ENCODE results near the gene SLCO3A1. TPM values are rescaled to one million over a fixed set of nuclear protein-coding genes. Genes with fewer than 3 reads are reported as not detected.

The SLCO3A1 gene
- total and polyA plus RNA-seq, 2 donors (not counting 1 experiment from before 2014, with no cell fraction given): 8.1 to 16.8 TPM

DNA sequence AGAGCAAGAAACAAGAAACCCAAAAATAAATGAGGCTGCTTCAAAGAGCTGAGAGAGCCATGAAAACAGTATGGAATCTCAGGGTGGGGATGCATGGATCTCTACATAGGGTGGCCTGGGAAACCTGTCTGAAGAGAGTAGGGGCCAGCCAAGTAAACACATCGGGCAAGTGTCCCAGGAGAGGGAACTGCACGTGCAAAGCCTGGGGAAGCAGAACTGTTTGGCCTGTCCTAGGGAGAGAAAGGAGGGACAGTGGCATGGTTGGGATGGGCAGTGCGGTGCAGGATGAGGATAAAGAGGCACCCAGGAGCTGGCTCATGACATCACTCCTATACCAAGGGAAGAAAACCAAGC, 271.1 kb downstream of the SLCO3A1 start:
- H3K4me1 ChIP-seq (ENCODE audit: control insufficient read depth, extremely low read depth, insufficient read depth, low read length): no peaks in the 10 kb centered on the region
- no peak overlapping the region for H3K9ac ChIP-seq (ENCODE audit: insufficient read depth, low read length)
- no peak for DNase-seq (ENCODE audit: low read depth in 2 of 2)
- no peak overlapping the region for H3K4me3 ChIP-seq (replicated peaks in 1 of 4; ENCODE audit: control extremely low read depth in 1 of 4, insufficient read depth in 1 of 4, low read depth in 3 of 4, low read length in 4 of 4)
- H3K27ac ChIP-seq (ENCODE audit: insufficient read depth, low read length): no peak overlapping the region
- H3K79me2 ChIP-seq (ENCODE audit: control insufficient read depth, insufficient read depth, low read length): no peaks in the 10 kb centered on the region
- H3K36me3 ChIP-seq (ENCODE audit: control insufficient read depth, insufficient read depth, low read length): no peaks in the 10 kb centered on the region
- H3K9me3 ChIP-seq (ENCODE audit: control insufficient read depth, insufficient read depth, low read depth, low read length): no peaks in the 10 kb centered on the region
- TF ChIP-seq, protein P1, sequence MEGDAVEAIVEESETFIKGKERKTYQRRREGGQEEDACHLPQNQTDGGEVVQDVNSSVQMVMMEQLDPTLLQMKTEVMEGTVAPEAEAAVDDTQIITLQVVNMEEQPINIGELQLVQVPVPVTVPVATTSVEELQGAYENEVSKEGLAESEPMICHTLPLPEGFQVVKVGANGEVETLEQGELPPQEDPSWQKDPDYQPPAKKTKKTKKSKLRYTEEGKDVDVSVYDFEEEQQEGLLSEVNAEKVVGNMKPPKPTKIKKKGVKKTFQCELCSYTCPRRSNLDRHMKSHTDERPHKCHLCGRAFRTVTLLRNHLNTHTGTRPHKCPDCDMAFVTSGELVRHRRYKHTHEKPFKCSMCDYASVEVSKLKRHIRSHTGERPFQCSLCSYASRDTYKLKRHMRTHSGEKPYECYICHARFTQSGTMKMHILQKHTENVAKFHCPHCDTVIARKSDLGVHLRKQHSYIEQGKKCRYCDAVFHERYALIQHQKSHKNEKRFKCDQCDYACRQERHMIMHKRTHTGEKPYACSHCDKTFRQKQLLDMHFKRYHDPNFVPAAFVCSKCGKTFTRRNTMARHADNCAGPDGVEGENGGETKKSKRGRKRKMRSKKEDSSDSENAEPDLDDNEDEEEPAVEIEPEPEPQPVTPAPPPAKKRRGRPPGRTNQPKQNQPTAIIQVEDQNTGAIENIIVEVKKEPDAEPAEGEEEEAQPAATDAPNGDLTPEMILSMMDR (conservative IDR thresholded peaks at IDR 0.05 in 1 of 2, IDR thresholded peaks at IDR 0.05 in 1 of 2; ENCODE audit: low read depth in 1 of 2, low read length in 2 of 2): no peak
- TF ChIP-seq EZH2 (IDR thresholded peaks at IDR 0.05; ENCODE audit: low read length, missing control alignments): no peak
- H3K4me2 ChIP-seq (ENCODE audit: extremely low read depth, insufficient read depth, low read length): no peak overlapping the region
- no peak overlapping the region for H2AFZ ChIP-seq (ENCODE audit: low read length)
- H3K27me3 ChIP-seq (ENCODE audit: control insufficient read depth, insufficient read depth, low read length): no peaks in the 10 kb centered on the region
- H4K20me1 ChIP-seq (ENCODE audit: control insufficient read depth, extremely low read depth, insufficient read depth, low read length): no peaks in the 10 kb centered on the region

DNA sequence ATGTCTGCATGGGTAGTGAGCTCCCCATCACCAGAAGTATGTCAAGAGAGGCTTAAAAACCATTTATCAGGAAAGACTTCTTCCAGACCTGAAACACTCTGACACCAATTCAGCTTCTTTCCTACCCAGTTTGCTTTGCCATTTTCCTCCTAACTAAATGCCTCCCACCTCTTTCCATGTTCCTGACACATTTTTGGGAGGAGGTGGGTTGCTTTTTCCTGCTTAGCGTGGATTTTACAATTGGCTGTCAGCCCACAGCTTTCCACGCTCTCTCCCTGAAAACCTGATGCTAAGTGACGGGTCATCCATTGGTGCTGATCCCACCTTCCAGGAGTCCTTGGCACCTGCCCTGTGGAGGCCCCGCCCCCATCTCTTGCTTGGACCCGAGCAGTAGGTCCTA, 275.3 kb downstream of the SLCO3A1 start:
- Histone ChIP-seq H3K36me3 (ENCODE audit: control insufficient read depth, insufficient read depth, low read length) (no peaks in the 10 kb centered on the region), H3K4me2 (ENCODE audit: extremely low read depth, insufficient read depth, low read length) (no peak overlapping the region), H3K9me3 (ENCODE audit: control insufficient read depth, insufficient read depth, low read depth, low read length) (no peaks in the 10 kb centered on the region), H3K9ac (ENCODE audit: insufficient read depth, low read length) (no peak overlapping the region), H3K4me3 (replicated peaks in 1 of 4; ENCODE audit: control extremely low read depth in 1 of 4, insufficient read depth in 1 of 4, low read depth in 3 of 4, low read length in 4 of 4) (no peak overlapping the region), H4K20me1 (ENCODE audit: control insufficient read depth, extremely low read depth, insufficient read depth, low read length) (no peaks in the 10 kb centered on the region), H3K4me1 (ENCODE audit: control insufficient read depth, extremely low read depth, insufficient read depth, low read length) (no peaks in the 10 kb centered on the region), H3K27ac (ENCODE audit: insufficient read depth, low read length) (no peak overlapping the region), H3K27me3 (ENCODE audit: control insufficient read depth, insufficient read depth, low read length) (no peaks in the 10 kb centered on the region), H2AFZ (ENCODE audit: low read length) (no peak overlapping the region), H3K79me2 (ENCODE audit: control insufficient read depth, insufficient read depth, low read length) (no peaks in the 10 kb centered on the region)
- TF ChIP-seq EZH2 (IDR thresholded peaks at IDR 0.05; ENCODE audit: low read length, missing control alignments): no peak
- TF ChIP-seq, protein P1 (conservative IDR thresholded peaks at IDR 0.05 in 1 of 2, IDR thresholded peaks at IDR 0.05 in 1 of 2; ENCODE audit: low read depth in 1 of 2, low read length in 2 of 2): no peak
- DNase-seq (ENCODE audit: low read depth in 2 of 2): no peak

DNA sequence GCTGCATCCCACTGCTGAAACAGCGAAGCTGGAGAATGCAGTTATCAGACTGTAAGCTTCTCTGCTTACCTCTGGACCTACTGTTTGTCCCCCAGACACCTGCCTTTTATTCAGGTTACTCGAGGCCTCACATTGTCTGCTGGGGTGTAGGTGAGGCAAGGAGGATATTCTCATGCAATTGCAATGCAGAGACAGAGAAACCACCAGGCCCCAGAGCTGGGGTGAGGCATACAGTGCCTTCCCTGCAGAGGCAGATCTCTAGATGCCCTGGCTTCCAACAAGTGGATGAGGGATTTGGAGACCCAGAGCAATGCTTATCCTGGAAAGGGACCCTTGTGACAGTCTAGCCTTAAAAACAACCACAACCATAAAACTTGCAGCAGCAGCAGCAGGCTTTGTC, 276.7 kb downstream of the SLCO3A1 start:
- no peak for TF ChIP-seq EZH2 (IDR thresholded peaks at IDR 0.05; ENCODE audit: low read length, missing control alignments)
- TF ChIP-seq, protein P1 (conservative IDR thresholded peaks at IDR 0.05 in 1 of 2, IDR thresholded peaks at IDR 0.05 in 1 of 2; ENCODE audit: low read depth in 1 of 2, low read length in 2 of 2): no peak
- Histone ChIP-seq H3K27ac (ENCODE audit: insufficient read depth, low read length) (no peak overlapping the region), H3K9me3 (ENCODE audit: control insufficient read depth, insufficient read depth, low read depth, low read length) (no peaks in the 10 kb centered on the region), H3K4me2 (ENCODE audit: extremely low read depth, insufficient read depth, low read length) (no peak overlapping the region), H3K79me2 (ENCODE audit: control insufficient read depth, insufficient read depth, low read length) (no peaks in the 10 kb centered on the region), H3K4me3 (replicated peaks in 1 of 4; ENCODE audit: control extremely low read depth in 1 of 4, insufficient read depth in 1 of 4, low read depth in 3 of 4, low read length in 4 of 4) (no peak overlapping the region), H4K20me1 (ENCODE audit: control insufficient read depth, extremely low read depth, insufficient read depth, low read length) (no peaks in the 10 kb centered on the region), H3K27me3 (ENCODE audit: control insufficient read depth, insufficient read depth, low read length) (no peaks in the 10 kb centered on the region), H3K36me3 (ENCODE audit: control insufficient read depth, insufficient read depth, low read length) (no peaks in the 10 kb centered on the region), H3K9ac (ENCODE audit: insufficient read depth, low read length) (no peak overlapping the region), H2AFZ (ENCODE audit: low read length) (no peak overlapping the region), H3K4me1 (ENCODE audit: control insufficient read depth, extremely low read depth, insufficient read depth, low read length) (no peaks in the 10 kb centered on the region)
- DNase-seq (ENCODE audit: low read depth in 2 of 2): no peak
